Omental fat pad (tissue), 4 donors: Measurements from ENCODE around the gene C1orf50. TPM values are rescaled to one million over a fixed set of nuclear protein-coding genes. Genes with fewer than 3 reads are reported as not detected.

Experiments used
- ATAC-seq: fragments of 150-250 bp; one replicate; pipeline ENCODE4 v1.9.1; 2016; ENCODE audit warnings: mild to moderate bottlenecking, moderate library complexity; ENCODE audit not compliant: low FRiP score
- DNase-seq: peaks from one replicate; pipeline ENCODE4 v3.0.0-alpha.2; 2019; ENCODE audit warnings: low spot score
- CTCF ChIP-seq, 3 donors: fragments of 450-650 bp; IDR thresholded peaks; one replicate each; pipeline ENCODE4 v1.5.1; 2016 to 2017; ENCODE audit warnings: antibody characterized with exemption in 3 of 3, mild to moderate bottlenecking in 3 of 3, moderate library complexity in 2 of 3
- total RNA-seq, 4 donors: library from RNA; depleted of rRNA; stranded (reverse); fragments of >200 nt; gene quantifications; one replicate each; pipeline ENCODE4 v1.1.0, GENCODE V29; 2016

The C1orf50 gene
- total RNA-seq, 4 donors from 2014 or later, result 2.4 to 4.3 (median 3.1) TPM

GRCh38 chr1:42762269-42762668 lies 4.8 kb upstream of the C1orf50 start:
- DNase-seq (no peak), ATAC-seq (no peak)
- no peak for TF ChIP-seq CTCF (IDR thresholded peaks at IDR 0.05)

- ATAC-seq (no peak), DNase-seq (no peak)
- TF ChIP-seq CTCF (IDR thresholded peaks at IDR 0.05), result no peak
Measured at GRCh38 chr1:42765269-42765668, 1.8 kb upstream of the C1orf50 start.

GRCh38 chr1:42765832-42766740 lies 963 bp upstream of the C1orf50 start:
- ATAC-seq (peak; percentile 30), DNase-seq (no peak)
- TF ChIP-seq CTCF (IDR thresholded peaks at IDR 0.05), result no peak

GRCh38 chr1:42767510-42768000 lies 506 bp downstream of the C1orf50 start:
- DNase-seq (no peak), ATAC-seq (peak; percentile 26)
- TF ChIP-seq CTCF (IDR thresholded peaks at IDR 0.05), result no peak

- TF ChIP-seq CTCF (IDR thresholded peaks at IDR 0.05), result no peak
- DNase-seq, result no peak
- ATAC-seq, result no peak
Measured at GRCh38 chr1:42768172-42768571, 1.1 kb downstream of the C1orf50 start.

GRCh38 chr1:42769811-42770210 lies 2.8 kb downstream of the C1orf50 start:
- ATAC-seq (no peak), DNase-seq (no peak)
- TF ChIP-seq CTCF (IDR thresholded peaks at IDR 0.05), result no peak

GRCh38 chr1:42773420-42773819 lies 6.4 kb downstream of the C1orf50 start:
- no peak for TF ChIP-seq CTCF (IDR thresholded peaks at IDR 0.05)
- no peak for ATAC-seq
- no peak for DNase-seq
